SJSA1 (cell line): ENCODE results near the gene IQSEC1. TPM values are rescaled to one million over a fixed set of nuclear protein-coding genes. Genes with fewer than 3 reads are reported as not detected.
"Not testable (repeated sequence)": the region's sequence is repeated elsewhere in the genome, so short reads cannot be mapped to it uniquely, and the experiment has no call there.

Source experiments
- DNase-seq, 2 experiments: peaks; one replicate each; pipeline ENCODE4 v3.0.0-alpha.2; 2015 to 2020; ENCODE audit warnings: low spot score in 2 of 2, low read depth in 1 of 2
- H3K27ac ChIP-seq: fragments of 250-450 bp; sonication (Bioruptor Pico); 2 replicates; pipeline ENCODE4 v1.5.1; 2020; ENCODE audit warnings: mild to moderate bottlenecking, moderate library complexity
- H3K27me3 ChIP-seq: fragments of 250-450 bp; sonication (Bioruptor Pico); replicated peaks from 2 replicates; pipeline ENCODE4 v1.5.1; 2020; ENCODE audit warnings: mild to moderate bottlenecking, moderate library complexity
- H3K36me3 ChIP-seq: fragments of 250-450 bp; sonication (Bioruptor Pico); 2 replicates; pipeline ENCODE4 v1.5.1; 2020; ENCODE audit warnings: mild to moderate bottlenecking
- H3K4me1 ChIP-seq: fragments of 250-450 bp; sonication (Bioruptor Pico); replicated peaks from 2 replicates; pipeline ENCODE4 v1.6.1; 2021; ENCODE audit warnings: mild to moderate bottlenecking
- H3K4me3 ChIP-seq: fragments of 250-450 bp; sonication (Bioruptor Pico); 2 replicates; pipeline ENCODE4 v1.5.1; 2020; ENCODE audit warnings: mild to moderate bottlenecking
- H3K9me3 ChIP-seq: fragments of 250-450 bp; sonication (Bioruptor Pico); replicated peaks from 2 replicates; pipeline ENCODE4 v1.5.1; 2020; ENCODE audit warnings: mild to moderate bottlenecking
- total RNA-seq: library from RNA; depleted of rRNA; stranded (reverse); fragments of >200 nt; shearing (Covaris generic); gene quantifications from 2 replicates; pipeline ENCODE4 v1.2.3, GENCODE V29; 2014

IQSEC1 gene
- total RNA-seq, 1 experiment from 2014 or later = 6.5 TPM

- H3K9me3 ChIP-seq = no peaks in the 10 kb centered on the region
- peaks cover 7% of the 10 kb centered on the region for H3K4me1 ChIP-seq
- no peak overlapping the region for H3K27ac ChIP-seq
- H3K4me3 ChIP-seq = no peak overlapping the region
- H3K36me3 ChIP-seq = no peaks in the 10 kb centered on the region
- peak in 1 of 2 experiments; percentile 10 for DNase-seq
- peaks cover 11% of the 10 kb centered on the region for H3K27me3 ChIP-seq
Measured at GRCh38 chr3:12891391-12891984, 181.7 kb downstream of the IQSEC1 start.

- DNase-seq = no peak
- peaks cover 7% of the 10 kb centered on the region for H3K4me1 ChIP-seq
- H3K27ac ChIP-seq = no peak overlapping the region
- H3K27me3 ChIP-seq = peaks cover 11% of the 10 kb centered on the region
- H3K36me3 ChIP-seq = no peaks in the 10 kb centered on the region
- H3K4me3 ChIP-seq = no peak overlapping the region
- H3K9me3 ChIP-seq = no peaks in the 10 kb centered on the region
Measured at GRCh38 chr3:12890610-12891390, 182.4 kb downstream of the IQSEC1 start.

GRCh38 chr3:12886736-12887135 is 186.5 kb downstream of the IQSEC1 start:
- H3K4me3 ChIP-seq = no peak overlapping the region
- no peak overlapping the region for H3K27ac ChIP-seq
- H3K9me3 ChIP-seq = no peaks in the 10 kb centered on the region
- H3K27me3 ChIP-seq = peaks cover 11% of the 10 kb centered on the region
- H3K4me1 ChIP-seq = no peaks in the 10 kb centered on the region
- H3K36me3 ChIP-seq = no peaks in the 10 kb centered on the region
- no peak for DNase-seq

- Histone ChIP-seq H3K36me3 (no peaks in the 10 kb centered on the region), H3K9me3 (no peaks in the 10 kb centered on the region), H3K4me3 (no peak overlapping the region), H3K27ac (no peak overlapping the region), H3K4me1 (no peaks in the 10 kb centered on the region), H3K27me3 (peaks cover 11% of the 10 kb centered on the region)
- DNase-seq = no peak
Measured at GRCh38 chr3:12886106-12886679, 187.0 kb downstream of the IQSEC1 start.

GRCh38 chr3:12885583-12885930 is 187.7 kb downstream of the IQSEC1 start:
- DNase-seq = no peak
- peaks cover 11% of the 10 kb centered on the region for H3K27me3 ChIP-seq
- H3K4me3 ChIP-seq = no peak overlapping the region
- no peaks in the 10 kb centered on the region for H3K4me1 ChIP-seq
- H3K9me3 ChIP-seq = no peaks in the 10 kb centered on the region
- H3K27ac ChIP-seq = no peak overlapping the region
- no peaks in the 10 kb centered on the region for H3K36me3 ChIP-seq

- peaks cover 7% of the 10 kb centered on the region; the same call in 1 of the 2 replicates for H3K27me3 ChIP-seq
- DNase-seq = no peak
- H3K36me3 ChIP-seq = no peaks in the 10 kb centered on the region
- H3K9me3 ChIP-seq = no peaks in the 10 kb centered on the region
- no peak overlapping the region for H3K27ac ChIP-seq
- no peak overlapping the region for H3K4me3 ChIP-seq
- no peaks in the 10 kb centered on the region for H3K4me1 ChIP-seq
Measured at GRCh38 chr3:12884790-12885582, 188.2 kb downstream of the IQSEC1 start.

- Histone ChIP-seq H3K4me3 (no peak overlapping the region), H3K4me1 (no peaks in the 10 kb centered on the region), H3K36me3 (no peaks in the 10 kb centered on the region), H3K9me3 (no peaks in the 10 kb centered on the region), H3K27me3 (peaks cover 7% of the 10 kb centered on the region; the same call in 1 of the 2 replicates), H3K27ac (no peak overlapping the region)
- DNase-seq = no peak
Measured at GRCh38 chr3:12884186-12884680, 189.0 kb downstream of the IQSEC1 start.

- no peak for DNase-seq
- H3K27me3 ChIP-seq = no peaks in the 10 kb centered on the region
Measured at GRCh38 chr3:12882336-12883310, 190.6 kb downstream of the IQSEC1 start.

GRCh38 chr3:12881858-12882257 is 191.4 kb downstream of the IQSEC1 start:
- not testable (repeated sequence) for H3K4me3 ChIP-seq, H3K27ac ChIP-seq, H3K36me3 ChIP-seq, DNase-seq, H3K27me3 ChIP-seq, H3K4me1 ChIP-seq, H3K9me3 ChIP-seq

More at GRCh38 chr3:12882336-12883310, 190.6 kb downstream of the IQSEC1 start:
- no peaks in the 10 kb centered on the region for H3K36me3 ChIP-seq
- no peaks in the 10 kb centered on the region for H3K4me1 ChIP-seq
- no peak overlapping the region for H3K27ac ChIP-seq
- no peak overlapping the region for H3K4me3 ChIP-seq
- no peaks in the 10 kb centered on the region for H3K9me3 ChIP-seq

GRCh38 chr3:12879191-12879815 is 193.9 kb downstream of the IQSEC1 start:
- Histone ChIP-seq H3K27ac (no peak overlapping the region), H3K4me3 (no peak overlapping the region), H3K4me1 (no peaks in the 10 kb centered on the region), H3K9me3 (no peaks in the 10 kb centered on the region), H3K36me3 (no peaks in the 10 kb centered on the region), H3K27me3 (no peaks in the 10 kb centered on the region)
- DNase-seq = no peak

- H3K4me3 ChIP-seq, DNase-seq, H3K36me3 ChIP-seq, H3K4me1 ChIP-seq, H3K27me3 ChIP-seq, H3K9me3 ChIP-seq, H3K27ac ChIP-seq: not testable (repeated sequence)
Measured at GRCh38 chr3:12878758-12879157, 194.5 kb downstream of the IQSEC1 start.

- Histone ChIP-seq H3K9me3 (no peaks in the 10 kb centered on the region), H3K27ac (no peak overlapping the region), H3K4me3 (no peak overlapping the region), H3K27me3 (no peaks in the 10 kb centered on the region), H3K4me1 (no peaks in the 10 kb centered on the region), H3K36me3 (no peaks in the 10 kb centered on the region)
- no peak for DNase-seq
Measured at GRCh38 chr3:12878141-12878574, 195.1 kb downstream of the IQSEC1 start.
